Peyer's patch (tissue), 4 donors: Measurements from ENCODE around the gene MTERF4. TPM values are rescaled to one million over a fixed set of nuclear protein-coding genes. Genes with fewer than 3 reads are reported as not detected.
"Not testable (repeated sequence)": the region's sequence is repeated elsewhere in the genome, so short reads cannot be mapped to it uniquely, and the experiment has no call there.

Experiments
- DNase-seq, 3 donors: peaks; one replicate each; pipeline ENCODE4 v3.0.0-alpha.2; 2017 to 2019
- H3K27ac ChIP-seq, 4 donors: fragments of 200-600 bp; sonication (generic); one replicate each; pipeline ENCODE4 v1.5.1; 2016 to 2019
- H3K27me3 ChIP-seq, 2 donors: fragments of 200-600 bp; sonication (generic); one replicate each; pipeline ENCODE4 v1.5.1; 2019
- H3K36me3 ChIP-seq, 3 donors: fragments of 200-600 bp; sonication (generic); one replicate each; pipeline ENCODE4 v1.5.1; 2016 to 2019
- H3K4me1 ChIP-seq, 4 donors: fragments of 200-600 bp; sonication (generic); one replicate each; pipeline ENCODE4 v1.5.1; 2016 to 2019
- H3K4me3 ChIP-seq, 4 donors: fragments of 200-600 bp; sonication (generic); 1 replicate in 3 of 4; 2 replicates in 1 of 4; pipeline ENCODE4 v1.5.1; 2016 to 2019; ENCODE audit warnings: mild to moderate bottlenecking in 1 of 4
- H3K9me3 ChIP-seq, 4 donors: fragments of 200-600 bp; sonication (generic); one replicate each; pipeline ENCODE4 v1.5.1; 2016 to 2019; ENCODE audit warnings: mild to moderate bottlenecking in 1 of 4
- CTCF ChIP-seq, 6 experiments: fragments of 450-650 bp in 4 of 6; fragments of 200-600 bp in 2 of 6; sonication (generic) in 1 of 6; IDR thresholded peaks; one replicate each; pipeline ENCODE4 v1.5.1; 2017 to 2019; ENCODE audit warnings: antibody characterized with exemption in 6 of 6, mild to moderate bottlenecking in 3 of 6, moderate library complexity in 1 of 6
- POLR2A ChIP-seq, 2 donors: fragments of 450-650 bp; IDR thresholded peaks; one replicate each; pipeline ENCODE4 v1.5.1; 2017; ENCODE audit warnings: antibody characterized with exemption in 2 of 2, mild to moderate bottlenecking in 2 of 2, moderate library complexity in 2 of 2
- total RNA-seq, 4 donors: library from RNA; depleted of rRNA; stranded (reverse); fragments of >200 nt; gene quantifications; one replicate each; pipeline ENCODE4 v1.1.0, GENCODE V29; 2016

The MTERF4 gene
- total RNA-seq, 4 donors from 2014 or later = 28.9 to 55.4 (median 47.9) TPM

- no peaks in the 10 kb centered on the region for H3K27me3 ChIP-seq
- peak overlapping the region; percentile 70 to 80 (median 73) for H3K27ac ChIP-seq
- no peaks in the 10 kb centered on the region for H3K9me3 ChIP-seq
- peak in 1 of 3 donors; percentile 47 for DNase-seq
- no peaks in the 10 kb centered on the region for H3K36me3 ChIP-seq
- peak overlapping the region in 1 of 4 donors; percentile 34 for H3K4me3 ChIP-seq
- peaks cover 0 to 7% (median 4%) of the 10 kb centered on the region in 4 donors for H3K4me1 ChIP-seq
- TF ChIP-seq POLR2A (IDR thresholded peaks at IDR 0.05) (no peak), CTCF (IDR thresholded peaks at IDR 0.05) (no peak)
Observed at GRCh38 chr2:241108271-241109209, 6.5 kb upstream of the MTERF4 start.

GRCh38 chr2:241107031-241107783 is 5.1 kb upstream of the MTERF4 start:
- Histone ChIP-seq H3K36me3 (no peaks in the 10 kb centered on the region), H3K27me3 (no peaks in the 10 kb centered on the region), H3K27ac (peak overlapping the region in 1 of 4 donors; percentile 80), H3K4me1 (peaks cover 0 to 10% (median 6%) of the 10 kb centered on the region in 4 donors), H3K9me3 (no peaks in the 10 kb centered on the region), H3K4me3 (no peak overlapping the region)
- DNase-seq = no peak
- TF ChIP-seq POLR2A (IDR thresholded peaks at IDR 0.05) = no peak
- TF ChIP-seq CTCF (IDR thresholded peaks at IDR 0.05) = no peak

- peak in 1 of 3 donors; percentile 47 for DNase-seq
- Histone ChIP-seq H3K9me3 (no peaks in the 10 kb centered on the region), H3K4me1 (peaks cover 0 to 19% (median 8%) of the 10 kb centered on the region in 4 donors), H3K4me3 (no peak overlapping the region), H3K27ac (no peak overlapping the region), H3K36me3 (no peaks in the 10 kb centered on the region), H3K27me3 (no peaks in the 10 kb centered on the region)
- TF ChIP-seq CTCF (IDR thresholded peaks at IDR 0.05) (no peak), POLR2A (IDR thresholded peaks at IDR 0.05) (no peak)
Observed at GRCh38 chr2:241105641-241106040, 3.6 kb upstream of the MTERF4 start.

- not testable (repeated sequence) for H3K36me3 ChIP-seq, DNase-seq, H3K4me3 ChIP-seq, H3K9me3 ChIP-seq, H3K27me3 ChIP-seq, H3K27ac ChIP-seq
- H3K4me1 ChIP-seq = peaks cover 0 to 20% (median 7%) of the 10 kb centered on the region in 4 donors
Observed at GRCh38 chr2:241104611-241105010, 2.5 kb upstream of the MTERF4 start.

GRCh38 chr2:241103176-241103595 is 1.1 kb upstream of the MTERF4 start:
- TF ChIP-seq POLR2A (IDR thresholded peaks at IDR 0.05) = no peak
- no peak for TF ChIP-seq CTCF (IDR thresholded peaks at IDR 0.05)
- Histone ChIP-seq H3K27me3 (no peaks in the 10 kb centered on the region), H3K4me1 (peaks cover 0 to 20% (median 7%) of the 10 kb centered on the region in 4 donors), H3K4me3 (peak overlapping the region; percentile 63 to 94 (median 78)), H3K9me3 (no peaks in the 10 kb centered on the region), H3K27ac (peak overlapping the region; percentile 84 to 92 (median 88)), H3K36me3 (peaks cover 0 to 18% (median 0%) of the 10 kb centered on the region in 3 donors)
- DNase-seq = peak in 1 of 3 donors; percentile 41
